Suprapubic skin (tissue), 3 donors: Measurements from ENCODE around the gene OIT3.

ENCODE experiments used
- CTCF ChIP-seq, 2 donors: fragments of 200-600 bp in 1 of 2; fragments of 450-650 bp in 1 of 2; sonication (generic) in 1 of 2; IDR thresholded peaks; one replicate each; pipeline ENCODE4 v1.5.1; 2016 to 2019; ENCODE audit warnings: antibody characterized with exemption in 2 of 2, mild to moderate bottlenecking in 1 of 2, moderate library complexity in 1 of 2
- EP300 ChIP-seq: sonication (generic); formaldehyde crosslinking; IDR thresholded peaks from one replicate; pipeline ENCODE4 v1.6.1; 2017; ENCODE audit warnings: antibody characterized with exemption

GRCh38 chr10:72928798-72929197 lies 35.3 kb downstream of the OIT3 start:
- TF ChIP-seq CTCF (IDR thresholded peaks at IDR 0.05) (no peak), EP300 (no peak)
